Endometrial microvascular endothelial cells (primary cell): Measurements from ENCODE around the gene ZNF394. TPM values are rescaled to one million over a fixed set of nuclear protein-coding genes. Genes with fewer than 3 reads are reported as not detected.

Experiments used
- in situ Hi-C: cut with HindIII; loops from 2 replicates; pipeline ENCODE4 v1.10.0; 2017; ENCODE audit warnings: low sequenced_read_pairs, low pct_unique_long_range_greater_than_20kb; ENCODE audit errors: inconsistent ontology term
- total RNA-seq: library from RNA; depleted of rRNA; stranded (reverse); fragments of >200 nt; gene quantifications from one replicate; pipeline ENCODE4 v1.2.3, GENCODE V29; 2015; ENCODE audit errors: inconsistent ontology term

The ZNF394 gene
- total RNA-seq, 1 donor from 2014 or later, result 28.1 TPM

DNA sequence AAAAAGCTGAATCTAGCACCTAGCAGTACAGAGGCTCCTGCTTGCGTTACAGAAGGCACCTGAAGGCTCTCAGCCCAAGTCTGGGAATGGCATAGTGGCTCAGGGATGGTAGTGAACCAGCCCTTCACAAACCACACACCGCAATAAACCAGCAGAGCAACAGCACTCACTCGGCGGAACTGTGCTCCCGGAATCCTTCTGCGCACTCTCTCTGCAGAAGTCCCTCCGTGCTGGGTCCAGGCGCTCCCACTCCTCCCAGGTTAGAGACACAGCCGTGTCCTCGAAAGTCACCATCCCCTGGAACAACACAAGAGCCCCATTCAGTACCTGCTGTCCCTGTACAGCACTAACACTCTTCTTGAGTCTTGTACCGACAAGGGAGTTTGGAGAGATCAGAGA, 1.5 kb downstream of the ZNF394 start:
- in situ Hi-C loops, result no loop called here

DNA sequence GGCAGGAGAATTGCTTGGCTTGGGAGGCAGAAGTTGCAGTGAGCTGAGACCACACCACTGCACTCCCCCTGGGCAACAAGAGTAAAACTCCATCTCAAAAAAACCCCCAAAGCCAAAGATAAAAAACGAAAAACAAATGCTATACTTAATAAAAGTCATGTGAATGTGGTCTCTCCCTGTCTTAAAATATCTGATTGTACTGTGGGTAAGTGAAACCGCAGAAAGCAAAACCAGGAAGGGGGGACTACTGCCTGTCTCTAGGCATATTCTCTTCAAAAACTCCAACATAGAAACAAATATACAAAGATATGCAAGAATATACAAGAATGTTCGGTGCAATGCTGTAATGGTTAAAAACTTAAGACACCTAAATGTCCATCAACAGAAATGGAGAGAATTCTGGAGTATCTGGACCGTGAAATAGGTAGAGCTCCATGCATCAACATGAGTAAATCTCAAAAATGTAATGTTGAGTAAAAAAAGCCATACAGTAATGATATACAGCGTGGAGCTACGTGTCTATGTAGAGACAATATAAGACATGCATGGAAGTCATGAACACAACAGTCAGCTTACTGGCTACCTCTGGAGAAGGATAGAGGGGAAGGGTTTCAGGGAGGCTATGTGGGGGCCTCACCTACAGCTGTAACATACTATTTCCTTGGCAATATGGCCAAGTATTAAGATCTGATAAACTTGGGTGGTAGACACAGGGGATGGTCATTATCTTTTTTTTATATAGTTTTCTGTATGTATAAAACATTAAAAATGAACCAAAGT, 2.1 kb downstream of the ZNF394 start:
- in situ Hi-C loops, result no loop called here

DNA sequence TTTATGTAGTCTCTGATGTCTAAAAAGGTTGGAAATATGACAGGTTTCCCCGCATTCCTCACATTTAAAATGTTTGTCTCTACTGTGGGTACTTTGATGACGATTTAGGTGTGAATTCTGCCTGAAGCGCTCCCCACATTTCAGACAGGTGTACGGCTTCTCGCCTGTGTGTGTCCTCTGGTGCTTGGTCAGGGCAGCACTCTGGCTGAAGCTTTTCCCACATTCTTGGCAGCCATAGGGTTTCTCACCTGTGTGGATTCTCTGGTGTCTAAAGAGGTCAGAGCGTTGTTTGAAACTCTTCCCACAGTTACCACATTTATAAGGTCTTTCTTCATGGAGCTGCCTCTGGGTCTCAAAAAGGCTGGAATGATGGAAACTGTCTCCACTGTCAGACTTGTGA, 6.3 kb downstream of the ZNF394 start:
- in situ Hi-C loops, result no loop called here

DNA sequence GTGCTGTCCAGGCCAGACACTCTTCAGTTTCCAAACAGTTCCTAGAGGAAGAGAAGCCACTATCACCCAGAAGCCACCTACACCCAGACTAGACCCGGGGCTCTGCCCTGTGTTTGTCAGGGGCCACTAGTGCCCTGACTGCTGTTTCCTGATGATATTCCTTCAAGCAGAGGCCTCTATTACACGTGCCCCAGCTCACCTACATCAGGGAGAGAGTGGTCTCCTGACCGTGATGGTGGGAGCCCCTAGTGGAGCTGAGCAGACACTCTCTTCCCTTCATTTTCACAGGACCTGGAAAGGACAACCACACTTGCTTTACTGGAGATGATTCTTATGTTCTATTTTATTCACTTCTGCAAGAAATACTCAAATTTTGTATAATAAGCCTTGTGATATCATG, 9.2 kb downstream of the ZNF394 start:
- in situ Hi-C loops, result no loop called here

DNA sequence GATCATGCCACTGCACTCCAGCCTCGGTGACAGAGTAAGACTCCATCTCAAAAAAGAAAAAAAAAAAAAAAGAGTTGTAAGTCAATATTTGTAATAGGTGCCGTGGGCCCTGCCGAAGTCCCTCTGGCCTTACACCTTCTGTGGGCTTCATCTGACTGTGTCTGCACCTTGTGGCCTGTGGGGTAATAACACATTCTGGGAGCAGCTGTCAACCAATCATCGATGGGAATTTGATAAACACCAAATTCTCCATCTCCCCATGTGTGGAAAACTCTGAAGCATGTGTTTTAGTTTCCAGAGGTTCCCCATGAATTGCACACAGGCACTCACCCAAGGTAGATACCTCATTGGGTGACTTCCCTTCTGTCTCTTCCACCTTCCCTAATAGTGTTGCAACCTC, 10.8 kb downstream of the ZNF394 start:
- in situ Hi-C loops, result no loop called here

DNA sequence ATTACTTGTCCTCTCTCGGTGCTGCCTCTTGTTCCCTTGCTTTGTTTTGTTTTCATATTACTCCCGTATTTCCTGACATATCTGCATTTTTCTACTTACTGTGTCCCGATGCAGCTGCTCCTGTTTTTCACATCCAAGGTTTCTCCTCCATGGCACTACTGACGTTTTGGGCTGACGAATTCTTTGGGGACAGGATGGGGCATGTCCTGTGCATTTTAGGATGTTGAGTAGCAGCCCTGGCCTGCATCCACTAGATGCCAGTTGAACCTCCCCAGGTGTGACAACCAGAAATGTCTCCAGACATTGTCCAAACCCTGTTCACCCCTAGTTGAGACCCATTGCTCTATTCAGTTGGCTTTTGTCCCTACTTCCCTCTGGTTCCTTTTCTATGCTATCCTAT, 15.0 kb downstream of the ZNF394 start:
- in situ Hi-C loops, result no loop called here

DNA sequence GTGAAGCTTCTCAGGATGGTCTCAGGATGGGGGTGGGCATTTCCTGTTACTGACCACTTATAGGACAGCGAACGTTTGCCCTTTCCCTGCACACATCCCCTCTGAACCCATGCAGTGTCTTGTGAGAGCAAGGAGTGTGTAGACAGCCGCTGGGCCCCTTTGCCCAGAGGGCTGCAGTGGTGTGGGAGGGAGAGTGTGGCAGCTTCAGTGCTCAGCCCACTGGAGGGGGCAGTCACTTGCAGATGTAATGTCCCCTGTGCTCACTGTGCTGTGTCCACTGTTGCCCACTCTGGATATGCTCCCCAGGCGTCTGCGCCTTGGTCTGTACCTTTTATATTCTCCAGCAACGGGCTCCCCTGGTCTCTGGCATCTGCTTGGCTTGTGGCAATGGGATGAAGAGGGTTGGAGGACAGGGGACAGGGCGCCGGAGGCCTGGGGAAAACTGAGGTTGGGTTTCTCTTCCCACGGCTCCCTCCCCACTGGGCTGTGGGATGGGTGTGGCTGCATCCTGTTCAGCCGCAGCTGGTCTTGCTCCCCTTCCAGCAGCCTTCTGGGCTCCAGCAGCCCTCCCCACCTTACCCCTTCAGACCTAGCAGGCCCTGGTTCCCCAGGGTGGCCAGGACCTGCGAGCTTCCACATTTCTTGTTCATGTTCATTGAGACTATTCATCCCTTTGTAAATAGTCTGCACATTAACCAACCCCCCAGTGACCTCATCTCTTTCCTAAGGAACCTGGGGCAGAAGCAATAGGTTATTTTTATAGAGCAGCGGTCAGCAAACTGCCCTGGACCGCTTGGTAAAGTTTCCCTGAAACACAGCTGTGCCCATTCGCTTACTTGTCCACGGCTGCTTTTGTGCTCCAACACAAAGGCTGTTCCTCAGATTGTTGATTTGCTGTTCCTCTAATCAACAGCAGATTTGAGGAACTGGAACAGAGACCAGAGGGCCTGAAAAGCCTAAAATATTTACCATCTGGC, 21.3 kb downstream of the ZNF394 start:
- in situ Hi-C loops, result no loop called here

DNA sequence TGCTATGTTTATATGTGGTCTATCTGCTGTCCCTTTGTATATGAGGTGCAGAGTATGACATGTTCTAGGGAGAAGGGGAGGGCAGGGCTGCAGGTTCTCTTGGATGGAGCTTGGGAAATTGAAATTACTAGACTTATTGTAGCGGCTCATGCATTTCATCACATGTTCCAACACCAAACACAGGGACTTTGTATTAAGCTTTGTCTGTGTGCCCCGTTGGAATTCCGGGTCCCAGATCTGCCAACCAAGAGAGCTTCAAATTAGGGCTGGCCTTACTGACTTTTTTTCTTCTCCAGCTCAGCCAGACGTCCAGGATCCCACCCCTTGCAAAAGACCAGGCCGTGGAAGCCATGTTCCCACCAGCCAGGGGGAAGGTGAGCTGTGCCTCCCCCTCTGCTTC, 24.0 kb downstream of the ZNF394 start:
- in situ Hi-C loops, result no loop called here

DNA sequence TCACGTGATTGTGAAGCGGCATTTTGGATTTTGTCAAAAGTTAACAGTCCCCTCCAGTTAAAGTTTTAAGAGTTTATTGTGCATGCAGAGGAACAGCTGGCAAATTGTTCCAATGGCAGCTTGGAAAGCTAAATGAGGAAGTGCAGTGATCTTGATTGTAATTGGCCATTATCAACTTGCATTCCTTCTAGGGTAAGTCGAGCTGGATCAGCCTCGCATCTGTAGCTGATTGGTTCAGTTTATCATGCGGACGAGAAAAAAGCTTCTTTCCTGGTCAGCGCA, 26.8 kb downstream of the ZNF394 start:
- in situ Hi-C loops, result no loop called here

DNA sequence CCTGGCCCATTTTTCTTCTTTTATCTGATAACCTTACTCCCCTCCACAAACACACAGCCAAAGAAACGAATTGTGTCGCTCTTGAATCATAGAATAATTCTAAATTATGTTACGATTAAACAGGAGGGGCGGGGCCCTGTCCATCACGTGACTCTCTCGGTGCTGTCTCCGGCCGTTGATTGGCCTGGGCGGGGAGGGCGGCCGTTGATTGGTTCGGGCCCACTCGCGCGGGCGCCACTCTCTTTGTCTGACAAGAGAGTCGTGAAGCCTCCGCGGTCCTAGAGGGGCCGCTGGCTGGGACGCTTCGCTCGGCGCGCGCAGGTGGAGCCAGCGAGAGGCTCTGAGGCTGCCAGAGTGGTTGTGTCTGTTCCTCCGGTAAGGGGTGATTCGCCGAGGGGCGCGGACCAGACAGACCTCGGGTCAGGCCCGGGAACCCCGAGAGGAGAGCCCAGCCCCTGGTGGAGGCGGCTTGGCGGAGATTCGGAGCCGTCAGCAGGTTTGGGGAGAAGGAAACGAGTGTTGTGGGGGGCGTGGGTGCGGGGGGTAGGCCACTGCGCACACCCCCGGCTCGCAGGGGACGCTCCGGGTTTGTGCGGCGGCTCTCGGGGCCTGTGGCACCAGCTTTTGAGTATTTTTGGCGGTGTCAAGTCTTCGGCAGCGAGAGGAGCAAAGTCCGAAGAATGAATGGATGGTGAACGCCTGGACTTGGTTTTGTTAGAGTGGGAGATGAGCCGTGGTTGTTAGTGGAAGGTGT, 27.3 kb downstream of the ZNF394 start, which contains the start of gene ZNF789:
Gene ZNF789 (plus strand): TSS at position 330 of the 754 bp plus-strand sequence. CDS start 3,567 bp downstream, outside the sequence.
- in situ Hi-C loops, result no loop called here

DNA sequence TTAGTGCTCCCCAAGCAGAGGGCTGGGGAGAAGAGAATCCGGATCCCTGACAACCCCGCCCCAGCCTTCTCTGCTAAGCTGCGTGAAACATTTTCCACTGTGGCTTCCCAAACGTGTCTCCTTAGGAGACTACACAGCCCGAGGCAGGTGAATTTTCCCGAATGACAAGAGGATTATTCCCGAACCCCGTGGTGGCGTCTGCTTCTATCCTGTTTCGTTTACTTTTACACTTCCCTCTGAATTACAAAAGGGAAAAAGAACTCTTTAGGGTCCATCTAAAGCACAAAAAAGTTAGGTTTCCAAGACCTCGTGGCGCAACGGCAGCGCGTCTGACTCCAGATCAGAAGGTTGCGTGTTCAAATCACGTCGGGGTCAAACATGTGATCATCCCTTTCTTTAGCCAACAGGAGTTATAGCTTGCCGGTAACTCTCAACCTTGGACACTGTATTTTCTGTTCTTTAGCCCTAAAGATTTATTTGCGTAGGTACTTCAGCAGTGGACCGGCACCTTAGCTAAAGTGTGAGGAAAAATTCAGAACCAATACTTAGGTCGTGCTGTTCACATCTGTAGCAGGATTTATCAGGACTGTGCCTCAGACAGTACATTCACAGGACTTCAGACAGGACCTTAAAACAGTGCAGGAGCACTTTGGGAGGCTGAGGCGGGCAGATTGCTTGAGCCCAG, 30.6 kb downstream of the ZNF394 start:
- in situ Hi-C loops, result no loop called here

DNA sequence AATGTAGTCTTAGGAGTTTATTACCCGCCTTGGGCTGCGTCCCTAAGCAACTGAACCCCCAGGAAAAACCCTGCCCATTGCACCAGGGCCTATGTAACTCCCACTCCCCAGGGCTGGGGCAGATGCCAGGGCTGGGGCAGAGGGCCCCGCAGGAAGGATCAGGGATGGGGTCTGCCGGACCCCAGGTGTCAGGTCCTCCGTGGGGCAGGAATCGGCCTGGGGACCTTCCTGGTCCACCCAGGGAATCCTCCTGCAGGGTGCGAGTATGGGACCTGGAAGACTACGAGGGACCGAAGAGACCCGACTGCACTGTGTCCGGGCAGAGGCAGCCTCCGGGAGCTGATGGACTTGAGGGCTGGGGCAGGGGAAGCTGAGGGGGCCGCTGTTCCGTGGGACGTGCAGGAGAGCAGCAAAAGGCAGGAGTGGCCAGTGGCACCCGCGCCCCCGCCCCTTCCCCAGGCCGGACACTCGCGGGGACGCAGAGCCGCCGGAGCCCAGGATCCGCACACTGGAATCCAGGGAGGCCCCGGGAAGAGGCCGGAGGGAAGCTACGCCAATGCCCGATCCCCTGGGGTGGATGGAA, 31.7 kb downstream of the ZNF394 start:
- in situ Hi-C loops, result no loop called here

DNA sequence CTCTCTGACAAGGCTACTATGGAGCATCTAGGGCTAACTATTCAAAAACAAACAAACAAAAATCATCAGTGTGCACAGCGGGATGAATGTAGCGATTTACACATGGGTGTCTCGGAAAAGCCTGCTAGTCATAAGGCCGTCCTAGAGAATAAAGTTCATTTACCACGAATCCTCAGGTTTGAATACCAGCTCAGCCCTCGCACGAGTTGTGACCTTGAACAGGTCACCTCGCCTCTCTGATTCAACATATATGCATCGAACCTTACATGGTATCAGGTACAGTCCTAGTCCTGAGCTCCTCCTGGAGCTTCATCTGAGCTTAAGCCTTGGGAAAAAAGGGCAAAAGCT, 34.7 kb downstream of the ZNF394 start:
- in situ Hi-C loops, result no loop called here

DNA sequence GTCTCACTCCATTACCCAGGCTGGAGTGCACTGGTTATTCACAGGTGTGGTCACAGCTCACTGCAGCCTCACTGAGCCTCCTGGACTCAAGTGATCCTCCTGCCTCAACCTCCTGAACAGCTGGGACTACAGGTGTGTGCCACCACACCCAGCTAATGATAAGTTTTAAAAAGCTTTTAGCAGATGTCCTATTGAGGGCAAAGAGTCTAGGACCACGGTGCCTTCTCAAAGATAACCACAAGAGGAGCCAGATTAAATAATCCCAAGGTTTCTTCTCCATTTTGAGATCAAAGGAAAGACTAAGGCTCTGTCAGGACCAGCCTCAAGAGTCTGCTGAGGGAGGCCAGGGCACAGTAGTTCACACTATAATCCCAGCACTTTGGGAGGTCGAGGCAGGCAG, 38.9 kb downstream of the ZNF394 start:
- in situ Hi-C loops, result no loop called here

DNA sequence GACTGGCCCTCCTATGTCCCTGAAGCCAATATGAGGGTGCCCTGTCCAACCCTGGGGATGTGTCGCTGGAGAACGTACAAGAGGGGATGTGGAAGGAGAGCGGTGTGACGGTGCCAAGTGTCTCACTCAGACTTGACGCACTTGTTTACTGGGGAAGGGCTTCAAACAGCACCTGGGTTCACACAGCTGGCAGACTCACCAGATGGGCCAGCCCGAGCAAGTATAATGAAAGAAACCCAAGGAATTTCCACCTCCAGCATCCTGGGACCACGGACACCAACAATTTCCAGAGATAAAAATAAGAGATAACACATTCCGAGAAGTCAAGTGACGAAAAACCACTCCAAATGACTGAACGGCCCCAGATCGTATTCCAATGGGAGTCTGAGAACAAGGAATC, 39.4 kb downstream of the ZNF394 start:
- in situ Hi-C loops, result no loop called here

DNA sequence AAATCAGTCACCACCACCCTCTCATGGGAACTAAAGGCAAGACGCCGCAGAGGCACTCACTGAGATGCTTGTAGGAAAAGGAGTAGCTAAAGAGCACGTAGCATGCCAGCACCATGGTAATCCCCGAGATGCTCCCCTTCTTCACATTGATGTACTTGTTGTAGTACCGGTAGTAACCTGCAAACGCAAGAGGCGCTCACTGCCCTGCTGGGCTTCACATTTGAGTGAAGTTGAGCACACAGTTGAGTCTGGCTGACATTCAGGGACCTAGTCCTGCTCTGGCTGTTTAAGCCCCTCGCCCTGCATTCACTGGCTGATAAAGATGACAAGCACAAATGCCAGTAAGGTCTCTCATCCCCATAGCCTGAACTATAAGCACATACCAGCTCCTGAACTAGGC, 41.0 kb downstream of the ZNF394 start:
- in situ Hi-C loops, result no loop called here

DNA sequence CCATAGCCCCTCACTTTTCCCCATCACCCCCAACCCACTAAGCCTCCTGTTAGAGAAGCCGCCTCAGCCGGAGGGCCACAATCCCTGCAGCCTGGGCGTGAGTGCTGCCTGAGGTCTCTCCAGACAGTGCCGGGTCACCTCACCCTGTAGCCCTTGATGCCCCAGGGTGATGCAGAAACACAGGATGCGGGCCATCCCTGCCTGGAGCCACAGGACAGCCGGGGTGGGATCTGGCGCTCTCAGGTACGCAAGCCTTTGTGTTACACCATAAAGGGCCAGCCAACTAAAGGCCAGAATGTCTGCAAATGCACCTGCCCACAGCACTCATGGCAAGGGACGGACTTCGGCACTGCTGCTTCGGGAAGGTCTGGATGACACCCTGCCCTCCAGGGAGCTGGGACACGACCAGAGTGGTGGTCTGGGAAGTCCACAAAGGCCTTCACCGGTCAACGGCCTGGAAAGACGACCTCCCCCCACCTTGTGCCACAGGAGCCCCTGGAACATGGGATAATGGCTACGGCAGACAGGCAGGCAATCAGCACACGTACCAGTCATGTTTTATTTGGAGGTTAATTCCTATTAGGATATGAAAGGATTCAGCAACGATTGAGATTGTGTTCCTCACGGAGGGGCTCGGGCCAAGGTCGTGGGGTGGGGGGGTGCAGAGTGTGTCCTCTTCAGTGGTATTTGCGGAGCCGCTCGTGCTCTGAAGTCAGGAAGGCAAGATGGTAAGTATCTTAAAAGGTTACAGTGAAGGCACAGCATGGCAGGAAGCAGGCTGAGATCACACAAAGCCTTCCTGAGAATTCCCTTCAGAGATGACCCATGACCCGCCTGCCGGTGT, 42.2 kb downstream of the ZNF394 start:
- in situ Hi-C loops, result no loop called here
